ENCODE measurements around the gene SUPT20H. TPM values are rescaled to one million over a fixed set of nuclear protein-coding genes. Genes with fewer than 3 reads are reported as not detected.

Gene SUPT20H
- total RNA-seq, 6 experiments from 2014 or later, result 14.0 to 18.1 (median 16.1) TPM

GRCh38 chr13:36973621-36974295, 85.7 kb downstream of the SUPT20H start:
- no peak for ATAC-seq
- peaks cover 0 to 17% (median 7%) of the 10 kb centered on the region in 4 donors for H3K36me3 ChIP-seq
- no peak overlapping the region for H3K4me3 ChIP-seq
- intact Hi-C loops (cut with DNase I), result no loop called here
- no peaks in the 10 kb centered on the region for H3K27me3 ChIP-seq
- no peaks in the 10 kb centered on the region for H3K4me1 ChIP-seq
- DNase-seq, result no peak
- WGBS (ENCODE audit: insufficient coverage, low coverage, low lambda C conversion rate, missing lambda C conversion rate), result 85% methylated on average over 5 of the region's 5 CpGs
- H3K9me3 ChIP-seq, result no peaks in the 10 kb centered on the region
- H3K27ac ChIP-seq, result no peak overlapping the region
- TF ChIP-seq, protein P1, sequence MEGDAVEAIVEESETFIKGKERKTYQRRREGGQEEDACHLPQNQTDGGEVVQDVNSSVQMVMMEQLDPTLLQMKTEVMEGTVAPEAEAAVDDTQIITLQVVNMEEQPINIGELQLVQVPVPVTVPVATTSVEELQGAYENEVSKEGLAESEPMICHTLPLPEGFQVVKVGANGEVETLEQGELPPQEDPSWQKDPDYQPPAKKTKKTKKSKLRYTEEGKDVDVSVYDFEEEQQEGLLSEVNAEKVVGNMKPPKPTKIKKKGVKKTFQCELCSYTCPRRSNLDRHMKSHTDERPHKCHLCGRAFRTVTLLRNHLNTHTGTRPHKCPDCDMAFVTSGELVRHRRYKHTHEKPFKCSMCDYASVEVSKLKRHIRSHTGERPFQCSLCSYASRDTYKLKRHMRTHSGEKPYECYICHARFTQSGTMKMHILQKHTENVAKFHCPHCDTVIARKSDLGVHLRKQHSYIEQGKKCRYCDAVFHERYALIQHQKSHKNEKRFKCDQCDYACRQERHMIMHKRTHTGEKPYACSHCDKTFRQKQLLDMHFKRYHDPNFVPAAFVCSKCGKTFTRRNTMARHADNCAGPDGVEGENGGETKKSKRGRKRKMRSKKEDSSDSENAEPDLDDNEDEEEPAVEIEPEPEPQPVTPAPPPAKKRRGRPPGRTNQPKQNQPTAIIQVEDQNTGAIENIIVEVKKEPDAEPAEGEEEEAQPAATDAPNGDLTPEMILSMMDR (IDR thresholded peaks at IDR 0.05), result no peak
- TF ChIP-seq POLR2A (IDR thresholded peaks at IDR 0.05), result no peak

DNA sequence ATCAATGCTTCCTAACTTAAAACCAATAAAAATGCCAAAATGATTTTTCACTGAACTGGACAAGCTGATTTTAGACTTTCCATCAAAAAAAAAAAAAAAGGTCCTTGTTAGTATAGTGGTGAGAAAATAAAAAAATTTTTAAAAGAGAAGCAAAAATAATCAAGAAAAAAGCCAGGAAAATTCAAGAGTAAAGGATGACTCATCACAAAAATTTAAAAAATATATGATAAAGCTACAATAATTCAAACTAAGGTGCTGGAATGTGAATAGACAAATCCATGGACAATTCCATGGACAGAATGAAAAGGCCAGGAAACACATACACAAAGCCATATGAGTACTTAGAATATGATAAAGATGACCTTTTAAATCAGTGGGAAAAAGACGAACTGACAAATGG, 86.5 kb downstream of the SUPT20H start:
- H3K9me3 ChIP-seq, result no peaks in the 10 kb centered on the region
- ATAC-seq (no peak), DNase-seq (no peak)
- TF ChIP-seq, protein P1 (IDR thresholded peaks at IDR 0.05), result no peak
- no peak for TF ChIP-seq POLR2A (IDR thresholded peaks at IDR 0.05)
- 100% methylated on average over 1 of the region's 1 CpG for WGBS (ENCODE audit: insufficient coverage, low coverage, low lambda C conversion rate, missing lambda C conversion rate)
- H3K4me1 ChIP-seq, result no peaks in the 10 kb centered on the region
- intact Hi-C loops (cut with DNase I), result no loop called here
- H3K36me3 ChIP-seq, result peaks cover 0 to 17% (median 7%) of the 10 kb centered on the region in 4 donors
- no peaks in the 10 kb centered on the region for H3K27me3 ChIP-seq
- H3K27ac ChIP-seq, result no peak overlapping the region
- H3K4me3 ChIP-seq, result no peak overlapping the region

DNA sequence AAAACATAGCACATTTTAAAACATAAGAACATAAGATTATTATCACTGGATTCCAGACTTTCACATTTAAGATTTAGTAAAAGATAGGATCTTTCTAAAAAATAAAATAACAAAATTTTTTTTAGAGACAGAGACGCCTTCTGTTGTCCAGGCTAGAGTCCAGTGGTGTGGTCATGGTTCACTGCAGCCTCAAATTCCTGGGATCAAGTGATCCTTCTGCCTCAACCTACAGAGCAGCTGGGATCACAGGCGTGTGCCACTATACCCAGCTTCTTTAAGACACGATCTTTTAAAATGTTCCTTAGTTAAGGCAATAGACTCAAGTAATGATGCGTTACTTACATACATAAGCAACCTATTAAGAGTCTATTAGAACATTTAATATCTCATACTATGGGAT, 93.1 kb downstream of the SUPT20H start:
- H3K4me1 ChIP-seq, result no peaks in the 10 kb centered on the region
- H3K9me3 ChIP-seq, result no peaks in the 10 kb centered on the region
- no peak for ATAC-seq
- no peaks in the 10 kb centered on the region for H3K27me3 ChIP-seq
- WGBS (ENCODE audit: insufficient coverage, low coverage, low lambda C conversion rate, missing lambda C conversion rate), result 100% methylated on average over 4 of the region's 4 CpGs
- H3K27ac ChIP-seq, result no peak overlapping the region
- TF ChIP-seq POLR2A (IDR thresholded peaks at IDR 0.05), result no peak
- TF ChIP-seq, protein P1 (IDR thresholded peaks at IDR 0.05), result no peak
- intact Hi-C loops (cut with DNase I), result no loop called here
- DNase-seq, result no peak
- no peak overlapping the region for H3K4me3 ChIP-seq
- peaks cover 0 to 28% (median 16%) of the 10 kb centered on the region in 4 donors for H3K36me3 ChIP-seq

- 82% methylated on average over 2 of the region's 2 CpGs for WGBS (ENCODE audit: insufficient coverage, low coverage, low lambda C conversion rate, missing lambda C conversion rate)
- no peaks in the 10 kb centered on the region for H3K4me1 ChIP-seq
- no peak overlapping the region for H3K4me3 ChIP-seq
- no peak overlapping the region for H3K27ac ChIP-seq
- DNase-seq (no peak), ATAC-seq (no peak)
- H3K36me3 ChIP-seq, result peaks cover 0 to 33% (median 17%) of the 10 kb centered on the region in 4 donors
- no peaks in the 10 kb centered on the region for H3K27me3 ChIP-seq
- no peaks in the 10 kb centered on the region for H3K9me3 ChIP-seq
- TF ChIP-seq, protein P1 (IDR thresholded peaks at IDR 0.05), result no peak
- TF ChIP-seq POLR2A (IDR thresholded peaks at IDR 0.05), result no peak
- intact Hi-C loops (cut with DNase I), result no loop called here
Measured at GRCh38 chr13:36965767-36966166, 93.7 kb downstream of the SUPT20H start.
